ENCODE results near the gene ISOC2.

DNA sequence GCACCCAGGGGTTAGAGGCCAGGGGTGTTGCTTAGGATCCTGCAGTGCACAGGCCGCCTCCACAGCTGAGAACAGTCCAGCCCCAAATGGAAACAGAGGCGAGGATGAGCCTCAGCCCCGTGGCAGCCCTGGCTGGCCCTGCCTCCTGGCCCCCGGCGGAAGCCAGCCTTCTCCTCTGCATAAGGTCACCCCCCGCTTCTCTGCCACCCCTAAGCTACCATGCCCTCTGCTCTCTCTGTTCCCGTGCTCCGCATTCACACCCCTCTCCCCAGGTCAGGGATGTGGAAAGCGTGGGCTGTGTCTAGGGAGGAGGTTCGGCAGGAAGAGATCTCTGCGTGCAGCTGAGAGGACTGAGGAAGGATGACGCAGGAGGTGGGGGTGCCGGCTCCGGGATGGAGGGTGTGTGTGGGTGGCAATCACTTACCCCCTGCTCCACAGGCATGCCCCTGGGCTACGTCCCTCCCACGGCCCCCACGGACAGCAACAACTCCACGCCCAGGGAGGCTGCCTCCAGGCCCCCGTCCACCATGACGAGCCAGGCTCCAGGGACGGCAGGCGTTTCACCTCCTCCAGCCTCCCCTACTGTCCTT is 32.8 kb upstream of the ISOC2 start:
- TF ChIP-seq, protein P1, sequence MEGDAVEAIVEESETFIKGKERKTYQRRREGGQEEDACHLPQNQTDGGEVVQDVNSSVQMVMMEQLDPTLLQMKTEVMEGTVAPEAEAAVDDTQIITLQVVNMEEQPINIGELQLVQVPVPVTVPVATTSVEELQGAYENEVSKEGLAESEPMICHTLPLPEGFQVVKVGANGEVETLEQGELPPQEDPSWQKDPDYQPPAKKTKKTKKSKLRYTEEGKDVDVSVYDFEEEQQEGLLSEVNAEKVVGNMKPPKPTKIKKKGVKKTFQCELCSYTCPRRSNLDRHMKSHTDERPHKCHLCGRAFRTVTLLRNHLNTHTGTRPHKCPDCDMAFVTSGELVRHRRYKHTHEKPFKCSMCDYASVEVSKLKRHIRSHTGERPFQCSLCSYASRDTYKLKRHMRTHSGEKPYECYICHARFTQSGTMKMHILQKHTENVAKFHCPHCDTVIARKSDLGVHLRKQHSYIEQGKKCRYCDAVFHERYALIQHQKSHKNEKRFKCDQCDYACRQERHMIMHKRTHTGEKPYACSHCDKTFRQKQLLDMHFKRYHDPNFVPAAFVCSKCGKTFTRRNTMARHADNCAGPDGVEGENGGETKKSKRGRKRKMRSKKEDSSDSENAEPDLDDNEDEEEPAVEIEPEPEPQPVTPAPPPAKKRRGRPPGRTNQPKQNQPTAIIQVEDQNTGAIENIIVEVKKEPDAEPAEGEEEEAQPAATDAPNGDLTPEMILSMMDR (IDR thresholded peaks at IDR 0.05; ENCODE audit: poor library complexity): no peak
- TF ChIP-seq EZH2 (IDR thresholded peaks at IDR 0.05; ENCODE audit: borderline replicate concordance) (no peak), EZH2phosphoT487 (IDR thresholded peaks at IDR 0.05; ENCODE audit: low read depth, severe bottlenecking, unreplicated experiment) (no peak)

Data from hepatocyte (in vitro differentiated cells).